Cardiac fibroblast (primary cell): Measurements from ENCODE around the gene NGEF.

ENCODE experiments used
- DNase-seq, 2 donors: peaks; one replicate each; pipeline versions ENCODE4 v3.0.0 to v3.0.0-alpha.2; 2010; ENCODE audit warnings: low read depth in 2 of 2
- H3K4me3 ChIP-seq, 2 donors: replicated peaks in 1 of 2; 1 replicate in 1 of 2; 2 replicates in 1 of 2; pipeline ENCODE4 v1.5.1; 2011; ENCODE audit warnings: low read depth in 2 of 2, low read length in 2 of 2, mild to moderate bottlenecking in 2 of 2, moderate library complexity in 1 of 2
- CTCF ChIP-seq: IDR thresholded peaks from one replicate; pipeline ENCODE4 v1.5.1; 2011; ENCODE audit warnings: low read depth, mild to moderate bottlenecking, low read length, inconsistent platforms

The NGEF gene

GRCh38 chr2:232999354-232999753 lies 13.7 kb downstream of the NGEF start:
- no peak for DNase-seq
- H3K4me3 ChIP-seq: no peak overlapping the region
- no peak for TF ChIP-seq CTCF

- no peak for TF ChIP-seq CTCF
- DNase-seq: no peak
- H3K4me3 ChIP-seq: no peak overlapping the region
These were observed 14.4 kb downstream of the NGEF start for GRCh38 chr2:232998666-232998985.

- H3K4me3 ChIP-seq: no peak overlapping the region
- TF ChIP-seq CTCF: no peak
- DNase-seq: no peak
These were observed 15.0 kb downstream of the NGEF start for GRCh38 chr2:232997749-232998665.

GRCh38 chr2:232994446-232994845 lies 18.6 kb downstream of the NGEF start:
- no peak overlapping the region for H3K4me3 ChIP-seq
- TF ChIP-seq CTCF: no peak
- DNase-seq: no peak

GRCh38 chr2:232993231-232993821 lies 19.7 kb downstream of the NGEF start:
- DNase-seq: peak in 1 of 2 donors; percentile 45
- TF ChIP-seq CTCF: no peak
- H3K4me3 ChIP-seq: no peak overlapping the region

GRCh38 chr2:232986155-232986554 lies 26.9 kb downstream of the NGEF start:
- DNase-seq: no peak

More at GRCh38 chr2:232986155-232986554, 26.9 kb downstream of the NGEF start:
- H3K4me3 ChIP-seq: no peak overlapping the region
- TF ChIP-seq CTCF: no peak
